DMS114 treated with DMSO at 0.1 percent for 48 hours (cell line): Measurements from ENCODE around the gene OPN1MW.
"Not testable (repeated sequence)": the region's sequence is repeated elsewhere in the genome, so short reads cannot be mapped to it uniquely, and the experiment has no call there.

Source experiments
- DNase-seq: peaks from one replicate; lab custom pipeline; 2025; ENCODE audit not compliant: unreplicated experiment; lab: John Stamatoyannopoulos, UW

OPN1MW gene

GRCh38 chrX:154182296-154182695 lies at the start of gene OPN1MW:
TSS of gene OPN1MW (plus strand) at chrX:154182596. CDS start at chrX:154182678, 82 bp downstream.
- DNase-seq = not testable (repeated sequence)

DNA sequence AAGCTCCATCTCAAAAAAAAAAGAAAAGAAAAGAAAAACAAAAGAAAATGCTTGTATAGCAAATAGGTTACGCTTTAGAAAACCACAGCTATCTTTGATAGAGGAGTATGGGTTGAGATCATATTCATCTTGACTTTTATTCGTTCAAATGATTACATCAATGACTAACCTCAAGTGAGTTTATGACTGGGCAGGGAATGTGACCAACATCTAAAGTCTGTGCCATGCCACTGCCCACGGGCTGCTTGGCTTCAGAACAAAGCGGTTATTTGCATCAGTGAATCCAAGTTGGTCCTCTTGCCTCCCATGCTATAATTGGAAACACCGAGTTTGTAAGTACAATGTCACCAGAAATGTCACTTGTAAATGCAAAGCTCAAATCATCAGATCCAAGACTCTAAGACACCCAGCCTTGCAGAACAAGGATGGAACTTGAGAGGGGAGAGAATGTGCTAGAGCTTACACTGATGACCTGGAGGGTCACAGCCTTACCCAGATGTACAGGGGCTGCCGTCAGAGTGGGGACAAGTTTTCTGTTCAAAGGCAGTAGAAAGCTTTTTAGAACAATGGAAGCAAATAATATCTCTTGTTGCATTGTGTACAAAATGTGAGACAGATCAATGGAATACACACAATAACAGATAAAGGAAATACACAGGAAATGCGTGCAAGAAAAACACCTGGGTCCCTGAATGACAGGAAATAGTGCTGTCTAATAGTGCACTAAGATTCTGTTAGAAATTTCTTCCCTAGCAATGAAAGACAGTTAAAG lies 46.8 kb upstream of the OPN1MW start:
- DNase-seq = no peak

- peak; percentile 14 for DNase-seq
Observed at GRCh38 chrX:154136627-154137161, 45.7 kb upstream of the OPN1MW start.

DNA sequence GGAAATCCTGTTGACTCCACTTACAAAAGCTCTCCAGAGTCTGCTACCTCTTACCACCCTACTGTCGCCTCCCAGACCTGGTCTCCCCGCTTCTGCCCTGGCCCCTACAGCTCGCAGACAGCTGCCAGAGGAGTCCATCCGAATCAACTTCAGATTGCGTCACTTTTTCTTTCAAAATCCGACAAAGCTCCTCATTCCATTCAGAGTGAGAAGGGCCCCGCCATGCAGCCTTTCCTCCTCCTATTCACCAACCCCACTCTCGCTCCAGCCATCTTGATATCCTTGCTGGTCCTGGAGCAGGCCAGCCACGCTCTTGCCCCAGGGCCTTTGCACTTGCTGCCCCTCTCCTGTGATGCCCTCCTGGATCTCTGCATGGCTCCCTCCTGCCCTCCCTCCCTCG lies 43.5 kb upstream of the OPN1MW start:
- DNase-seq = no peak

DNA sequence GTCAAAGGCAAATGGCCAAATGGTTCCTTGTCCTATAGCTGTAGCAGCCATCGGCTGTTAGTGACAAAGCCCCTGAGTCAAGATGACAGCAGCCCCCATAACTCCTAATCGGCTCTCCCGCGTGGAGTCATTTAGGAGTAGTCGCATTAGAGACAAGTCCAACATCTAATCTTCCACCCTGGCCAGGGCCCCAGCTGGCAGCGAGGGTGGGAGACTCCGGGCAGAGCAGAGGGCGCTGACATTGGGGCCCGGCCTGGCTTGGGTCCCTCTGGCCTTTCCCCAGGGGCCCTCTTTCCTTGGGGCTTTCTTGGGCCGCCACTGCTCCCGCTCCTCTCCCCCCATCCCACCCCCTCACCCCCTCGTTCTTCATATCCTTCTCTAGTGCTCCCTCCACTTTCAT lies 42.2 kb upstream of the OPN1MW start:
- no peak for DNase-seq

GRCh38 chrX:154140742-154141141 lies 41.7 kb upstream of the OPN1MW start:
- DNase-seq = no peak

- no peak for DNase-seq
Observed at GRCh38 chrX:154142386-154142785, 40.0 kb upstream of the OPN1MW start.

GRCh38 chrX:154142950-154143745 lies 39.2 kb upstream of the OPN1MW start:
- no peak for DNase-seq

DNA sequence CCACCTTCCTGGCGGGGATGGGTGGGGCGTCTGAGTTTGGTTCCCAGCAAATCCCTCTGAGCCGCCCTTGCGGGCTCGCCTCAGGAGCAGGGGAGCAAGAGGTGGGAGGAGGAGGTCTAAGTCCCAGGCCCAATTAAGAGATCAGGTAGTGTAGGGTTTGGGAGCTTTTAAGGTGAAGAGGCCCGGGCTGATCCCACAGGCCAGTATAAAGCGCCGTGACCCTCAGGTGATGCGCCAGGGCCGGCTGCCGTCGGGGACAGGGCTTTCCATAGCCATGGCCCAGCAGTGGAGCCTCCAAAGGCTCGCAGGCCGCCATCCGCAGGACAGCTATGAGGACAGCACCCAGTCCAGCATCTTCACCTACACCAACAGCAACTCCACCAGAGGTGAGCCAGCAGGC lies 38.4 kb upstream of the OPN1MW start, which contains the start of gene OPN1LW:
Gene OPN1LW (plus strand): TSS at position 234 of the 400 bp plus-strand sequence. CDS start 41 bp downstream, at position 275.
- not testable (repeated sequence) for DNase-seq

GRCh38 chrX:154151030-154151429 lies 31.4 kb upstream of the OPN1MW start:
- not testable (repeated sequence) for DNase-seq

GRCh38 chrX:154156221-154156620 lies 26.2 kb upstream of the OPN1MW start:
- DNase-seq = not testable (repeated sequence)

- DNase-seq = not testable (repeated sequence)
Observed at GRCh38 chrX:154157207-154157606, 25.2 kb upstream of the OPN1MW start.

DNA sequence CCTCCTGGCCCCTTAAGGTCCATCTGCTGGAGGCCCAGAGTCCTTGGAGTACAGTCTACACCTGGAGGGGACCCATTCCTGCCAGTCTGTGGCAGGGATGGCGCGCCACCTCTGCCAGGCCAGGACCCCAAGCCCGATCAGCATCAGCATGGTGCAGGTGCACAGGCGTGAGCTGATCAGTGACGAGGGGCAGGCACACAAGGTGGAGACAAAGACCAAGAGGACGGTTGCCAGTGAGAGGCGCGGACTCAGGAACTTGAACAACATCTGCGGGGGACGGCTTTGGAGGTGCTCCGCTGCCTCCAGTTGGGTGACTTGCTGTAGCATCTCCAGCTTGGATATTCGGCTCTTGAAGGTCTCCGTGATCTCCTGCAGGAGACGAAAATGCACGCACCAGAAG lies 23.1 kb upstream of the OPN1MW start:
- DNase-seq = not testable (repeated sequence)

DNA sequence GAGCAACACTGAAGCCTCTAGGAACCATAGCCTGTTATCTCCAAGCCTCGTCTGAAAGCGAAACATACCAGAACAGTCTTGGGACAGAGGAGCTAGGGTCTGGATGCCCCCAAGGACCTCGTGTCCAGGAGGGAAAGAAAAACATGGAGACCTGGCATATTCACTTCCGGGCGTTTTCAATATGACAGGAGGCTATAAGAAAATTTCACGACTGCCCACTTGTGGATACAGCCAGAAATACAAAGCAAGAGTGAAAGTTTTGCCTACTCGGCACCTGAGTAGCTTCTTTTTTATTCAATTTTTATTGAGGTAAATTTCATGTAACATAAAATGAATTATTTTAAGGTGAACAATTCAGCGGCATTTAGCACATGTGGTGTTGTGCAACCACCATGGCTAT lies 17.5 kb upstream of the OPN1MW start:
- DNase-seq = not testable (repeated sequence)

- DNase-seq = not testable (repeated sequence)
Observed at GRCh38 chrX:154168384-154168783, 14.0 kb upstream of the OPN1MW start.

GRCh38 chrX:154172535-154172943 lies 9.9 kb upstream of the OPN1MW start:
- DNase-seq = not testable (repeated sequence)

DNA sequence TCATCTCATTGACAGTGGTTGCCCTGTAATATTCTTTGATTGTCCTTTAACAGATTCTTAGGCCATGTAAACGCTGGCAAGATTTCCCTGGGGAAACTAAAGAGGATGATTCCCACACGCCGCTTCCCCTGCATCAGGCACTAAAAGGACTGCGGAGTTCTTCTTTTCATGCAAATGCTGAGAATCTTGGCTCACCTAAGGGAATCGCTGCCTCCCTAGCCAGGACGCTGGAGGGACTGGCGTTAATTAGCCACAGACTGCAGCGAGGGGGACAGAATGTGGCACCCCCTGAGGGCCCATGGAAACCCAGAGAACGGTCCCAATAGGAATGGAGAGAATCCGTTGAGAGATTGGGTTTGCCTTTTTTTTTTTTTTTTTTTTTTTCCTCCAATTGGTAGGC lies 8.0 kb upstream of the OPN1MW start:
- not testable (repeated sequence) for DNase-seq

DNA sequence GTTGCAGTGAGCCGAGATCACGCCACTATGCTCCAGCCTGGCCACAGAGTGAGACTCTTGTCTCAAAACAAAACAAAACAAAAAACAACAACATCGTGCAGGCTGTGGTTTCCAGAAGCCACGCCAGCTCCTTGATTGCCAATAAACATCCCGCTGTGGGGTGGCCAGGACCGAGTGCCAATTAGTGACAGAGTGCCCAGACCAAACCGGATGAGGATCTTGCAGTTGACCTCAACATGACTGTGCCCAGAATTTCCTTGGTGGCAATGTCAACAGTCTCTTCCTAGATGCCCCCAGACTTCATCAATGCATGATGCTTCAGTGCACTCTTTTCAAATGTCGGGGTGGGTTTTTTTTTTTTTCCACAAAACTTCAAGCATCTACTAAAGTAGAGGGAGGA lies 1.4 kb downstream of the OPN1MW start:
- DNase-seq = not testable (repeated sequence)

- not testable (repeated sequence) for DNase-seq
Observed at GRCh38 chrX:154192846-154193245, 10.4 kb downstream of the OPN1MW start.

- not testable (repeated sequence) for DNase-seq
Observed at GRCh38 chrX:154194316-154194715, 11.9 kb downstream of the OPN1MW start.

- DNase-seq = not testable (repeated sequence)
Observed at GRCh38 chrX:154196466-154196865, 14.1 kb downstream of the OPN1MW start.
